Mononuclear cell (primary cell): ENCODE data around the gene LPP. TPM values are rescaled to one million over a fixed set of nuclear protein-coding genes. Genes with fewer than 3 reads are reported as not detected.

Experiments used
- H3K27me3 ChIP-seq: 2 replicates; pipeline ENCODE4 v1.6.0; 2011; ENCODE audit warnings: low read length, control low read depth; ENCODE audit not compliant: insufficient read depth
- H3K4me1 ChIP-seq: 2 replicates; pipeline ENCODE4 v1.5.1; 2011; ENCODE audit warnings: mild to moderate bottlenecking, low read length, control low read depth; ENCODE audit not compliant: insufficient read depth
- H3K4me3 ChIP-seq: 2 replicates; pipeline ENCODE4 v1.5.1; 2011; ENCODE audit warnings: mild to moderate bottlenecking, low read length, moderate library complexity
- H3K9me3 ChIP-seq: 2 replicates; pipeline ENCODE4 v1.5.1; 2011; ENCODE audit warnings: low read depth, mild to moderate bottlenecking, control low read depth, low read length
- total RNA-seq: library from RNA; depleted of rRNA; stranded (reverse); fragments of >200 nt; gene quantifications from one replicate; pipeline ENCODE4 v1.2.3, GENCODE V29; 2012

LPP gene
- total RNA-seq, 1 donor, result 32.5 TPM

DNA sequence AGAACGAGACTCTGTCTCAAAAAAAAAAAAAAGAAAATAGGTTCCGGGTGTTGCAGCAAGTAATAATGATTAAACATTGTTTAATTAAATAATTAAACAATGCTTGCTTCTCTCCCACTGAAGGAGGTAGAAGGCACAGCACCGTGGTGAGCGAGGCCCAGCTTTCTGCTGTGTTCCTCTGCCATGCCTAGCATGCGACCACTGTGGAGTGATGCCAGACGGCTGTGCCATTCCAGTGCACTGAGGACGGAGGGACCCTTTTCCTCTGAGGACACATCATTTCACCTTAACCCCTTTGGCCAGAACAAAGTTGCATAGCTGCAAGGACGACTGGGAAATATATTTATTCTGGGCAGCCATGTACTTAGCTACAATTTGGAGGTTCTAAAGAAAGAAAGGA, 695.0 kb downstream of the LPP start:
- no peaks in the 10 kb centered on the region for H3K27me3 ChIP-seq
- no peak overlapping the region for H3K4me3 ChIP-seq
- no peaks in the 10 kb centered on the region for H3K9me3 ChIP-seq
- peaks cover 6% of the 10 kb centered on the region for H3K4me1 ChIP-seq

DNA sequence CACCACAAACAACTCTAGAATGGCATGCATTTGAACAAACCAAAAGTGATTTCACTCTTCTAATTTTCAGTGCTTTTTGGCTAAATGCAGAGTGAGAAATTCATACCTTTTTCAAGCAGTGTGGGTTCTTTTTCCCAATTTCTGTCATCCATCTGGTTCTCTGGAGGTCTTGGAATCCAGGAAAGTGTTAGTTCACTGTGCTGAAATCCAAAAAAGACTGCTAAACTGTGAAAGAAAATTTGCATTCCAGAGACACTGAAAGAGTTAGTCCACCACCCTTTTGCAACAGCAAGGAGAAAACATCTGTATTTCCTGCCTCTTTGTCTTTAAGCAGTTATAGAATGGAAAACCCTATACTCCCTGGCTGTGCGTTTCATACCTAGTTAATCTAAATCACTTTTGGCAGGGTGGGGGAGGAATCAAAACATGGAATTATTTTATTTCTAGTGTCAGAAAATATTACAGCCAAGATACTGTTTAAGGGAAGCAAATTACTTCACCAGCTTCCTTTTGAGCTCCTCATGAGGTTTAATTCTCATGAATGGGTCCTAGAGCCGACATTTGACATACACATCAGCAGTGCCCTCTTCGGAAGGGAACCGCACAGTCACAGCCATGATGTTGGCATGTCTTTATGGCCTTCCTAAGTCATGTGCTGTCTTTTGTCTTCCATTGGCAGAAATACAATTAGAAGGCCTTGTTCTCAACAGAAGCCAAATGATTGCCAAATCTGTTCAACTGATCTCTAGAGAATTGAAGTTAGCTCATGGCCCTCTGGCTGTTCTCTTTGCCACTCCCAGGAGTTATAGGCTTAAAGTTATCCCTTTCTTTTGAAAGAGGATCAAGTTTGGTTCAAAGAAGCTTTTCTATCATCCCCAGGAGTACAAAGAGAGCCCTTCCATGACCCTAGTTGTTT, 700.2 kb downstream of the LPP start:
- no peaks in the 10 kb centered on the region for H3K9me3 ChIP-seq
- H3K4me1 ChIP-seq, result no peaks in the 10 kb centered on the region
- no peak overlapping the region for H3K4me3 ChIP-seq
- H3K27me3 ChIP-seq, result no peaks in the 10 kb centered on the region

DNA sequence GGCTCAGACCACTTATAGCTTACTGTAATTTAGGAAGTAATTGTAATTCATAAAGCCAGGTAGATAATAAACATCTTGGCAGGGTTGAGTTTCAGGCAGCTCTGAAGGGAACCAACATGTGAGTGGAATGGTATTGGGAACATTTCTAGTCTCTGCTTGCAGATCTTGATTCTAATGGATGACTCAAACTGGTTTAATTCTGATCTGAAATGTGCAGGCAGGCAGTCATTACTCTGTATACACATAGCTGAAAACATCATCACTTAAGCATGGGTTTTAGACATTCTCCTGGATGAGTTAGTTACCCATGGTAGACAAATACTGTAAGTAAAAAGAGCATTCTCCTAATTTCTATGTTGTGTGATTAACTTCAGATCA, 700.8 kb downstream of the LPP start:
- H3K9me3 ChIP-seq, result no peaks in the 10 kb centered on the region
- H3K27me3 ChIP-seq, result no peaks in the 10 kb centered on the region
- H3K4me3 ChIP-seq, result no peak overlapping the region
- no peaks in the 10 kb centered on the region for H3K4me1 ChIP-seq

DNA sequence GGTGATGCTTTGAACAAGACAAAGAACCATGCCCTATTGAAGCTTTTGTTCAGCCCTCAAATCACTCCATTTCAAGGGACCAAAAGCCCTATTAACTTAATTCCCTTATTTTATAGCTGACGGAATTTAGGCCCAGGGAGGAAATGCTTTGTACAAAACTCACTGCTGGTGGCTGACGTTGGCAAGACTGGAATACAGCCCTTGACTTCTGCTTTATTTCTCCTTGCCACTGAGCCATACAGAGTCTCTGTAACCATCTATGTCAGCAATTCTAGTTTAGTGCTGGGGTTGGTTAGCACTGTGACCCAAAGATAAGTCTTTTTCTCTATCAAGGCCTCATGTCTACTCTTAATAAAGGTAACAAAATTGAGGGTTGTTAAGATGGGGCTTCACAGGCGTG, 701.7 kb downstream of the LPP start:
- no peaks in the 10 kb centered on the region for H3K27me3 ChIP-seq
- H3K4me1 ChIP-seq, result no peaks in the 10 kb centered on the region
- H3K4me3 ChIP-seq, result no peak overlapping the region
- H3K9me3 ChIP-seq, result no peaks in the 10 kb centered on the region

GRCh38 chr3:188860147-188860546, 706.2 kb downstream of the LPP start:
- H3K4me3 ChIP-seq, result no peak overlapping the region
- H3K27me3 ChIP-seq, result no peaks in the 10 kb centered on the region
- H3K9me3 ChIP-seq, result no peaks in the 10 kb centered on the region
- no peaks in the 10 kb centered on the region for H3K4me1 ChIP-seq

DNA sequence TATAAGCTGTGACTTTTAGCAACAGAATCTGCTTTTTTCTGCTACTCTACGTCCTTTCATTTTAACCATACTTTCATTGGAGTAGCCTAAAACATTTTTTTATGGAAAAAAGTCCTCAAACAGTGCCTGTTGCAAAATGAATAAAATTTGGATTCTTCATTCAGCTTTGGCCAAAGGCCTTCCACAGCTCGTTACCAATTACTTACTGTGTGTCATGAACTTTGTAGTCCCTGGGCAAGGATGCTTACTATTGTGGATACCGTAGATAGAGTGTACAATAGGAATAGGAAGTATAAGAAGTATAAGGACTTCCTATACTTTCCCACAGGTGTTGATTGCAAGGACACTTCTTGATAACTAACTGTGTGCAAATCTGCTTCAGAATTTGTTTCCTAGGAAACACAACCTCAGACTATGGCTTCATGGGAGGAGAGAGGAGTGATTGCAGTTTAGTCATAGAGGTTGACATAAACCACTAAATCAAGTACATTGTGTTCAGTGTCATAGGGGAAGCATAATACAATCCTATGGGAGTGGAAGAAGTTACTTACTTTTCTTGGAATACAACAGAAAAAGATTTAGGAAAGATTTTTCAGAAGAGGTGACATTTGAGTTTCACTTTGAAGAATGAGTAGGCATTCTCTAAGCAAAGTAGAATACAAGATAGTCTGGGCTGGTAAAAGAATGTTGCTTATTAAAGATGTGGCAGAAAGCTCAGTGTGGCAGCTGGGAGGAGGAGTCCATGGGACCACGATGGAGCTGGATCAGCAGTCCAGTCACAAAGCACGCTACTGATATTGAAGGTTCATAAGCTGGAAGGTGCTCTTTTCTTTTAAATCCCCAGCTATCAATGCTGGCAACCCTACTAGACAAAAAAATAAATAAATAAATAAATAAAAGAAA, 708.1 kb downstream of the LPP start:
- H3K4me3 ChIP-seq, result no peak overlapping the region
- H3K9me3 ChIP-seq, result no peaks in the 10 kb centered on the region
- H3K4me1 ChIP-seq, result no peaks in the 10 kb centered on the region
- no peaks in the 10 kb centered on the region for H3K27me3 ChIP-seq

GRCh38 chr3:188863999-188864406, 710.0 kb downstream of the LPP start:
- H3K9me3 ChIP-seq, result no peaks in the 10 kb centered on the region
- no peaks in the 10 kb centered on the region for H3K27me3 ChIP-seq
- no peaks in the 10 kb centered on the region for H3K4me1 ChIP-seq
- no peak overlapping the region for H3K4me3 ChIP-seq

DNA sequence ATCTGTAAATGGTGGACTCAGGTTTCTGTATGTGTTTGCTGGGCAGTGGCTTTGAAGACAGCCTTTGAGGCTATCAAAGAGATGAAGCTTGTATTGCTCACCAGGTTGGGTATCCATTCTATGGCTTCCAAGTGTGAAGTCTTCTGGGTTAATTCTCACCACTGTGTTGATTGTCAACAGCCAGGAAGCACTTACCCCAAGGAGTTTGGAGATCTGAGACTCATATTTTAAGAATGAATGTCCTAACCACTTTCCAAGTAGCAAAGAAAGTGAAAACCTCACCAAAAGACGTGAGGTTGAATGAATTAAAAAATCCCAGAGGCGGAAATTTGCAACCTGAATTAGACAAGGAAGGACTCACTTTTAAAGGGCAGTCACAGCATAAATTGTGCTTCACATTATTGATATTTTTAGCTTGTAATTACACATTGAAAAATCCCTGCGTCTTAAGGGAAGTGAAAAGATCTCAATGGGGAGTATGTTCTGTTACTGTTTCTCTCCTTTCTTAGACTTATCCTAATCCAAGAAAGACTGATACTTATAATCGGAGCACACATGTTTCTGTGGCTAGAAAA, 713.8 kb downstream of the LPP start:
- Histone ChIP-seq H3K27me3 (no peaks in the 10 kb centered on the region), H3K4me3 (no peak overlapping the region), H3K9me3 (no peaks in the 10 kb centered on the region), H3K4me1 (no peaks in the 10 kb centered on the region)

DNA sequence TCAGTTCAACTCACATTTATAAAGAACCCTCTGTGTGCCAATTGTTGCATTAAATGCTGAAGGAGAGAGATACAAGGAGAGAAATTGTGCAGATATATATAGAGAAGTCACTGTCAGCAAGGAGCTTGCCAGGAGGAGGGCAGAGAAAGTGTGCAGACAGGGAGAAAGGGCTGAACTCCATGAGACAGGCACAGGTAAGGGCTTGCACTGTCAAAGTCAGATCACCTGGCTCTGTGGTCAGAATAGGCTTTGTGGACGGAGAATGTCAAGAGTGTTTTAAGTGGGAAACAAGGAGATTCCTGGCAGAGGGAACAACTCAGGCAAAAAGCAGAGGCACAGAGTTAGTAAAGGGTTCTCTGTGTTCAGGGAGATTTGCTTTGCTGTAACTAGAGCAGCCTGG, 714.8 kb downstream of the LPP start:
- H3K27me3 ChIP-seq, result no peaks in the 10 kb centered on the region
- no peaks in the 10 kb centered on the region for H3K9me3 ChIP-seq
- no peaks in the 10 kb centered on the region for H3K4me1 ChIP-seq
- no peak overlapping the region for H3K4me3 ChIP-seq

DNA sequence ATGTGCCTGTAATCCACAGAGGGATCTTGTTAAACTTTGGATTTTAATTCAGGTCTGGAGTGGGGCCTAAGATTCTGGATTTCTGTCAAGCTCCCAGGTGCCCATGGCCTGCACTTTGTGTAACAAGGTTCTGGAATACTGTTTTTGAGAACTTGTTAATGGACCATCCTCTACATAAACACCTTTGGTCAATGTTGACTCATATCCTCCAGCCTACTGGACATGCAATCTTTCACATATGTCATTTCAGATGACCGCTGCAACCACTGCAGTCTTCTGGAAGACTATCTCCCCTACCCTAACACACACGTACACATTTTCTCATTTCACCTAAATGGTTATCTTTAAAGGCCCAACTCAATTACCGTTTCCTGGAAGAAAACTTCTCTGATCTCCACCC, 715.7 kb downstream of the LPP start:
- H3K4me1 ChIP-seq, result no peaks in the 10 kb centered on the region
- no peaks in the 10 kb centered on the region for H3K9me3 ChIP-seq
- H3K4me3 ChIP-seq, result no peak overlapping the region
- no peaks in the 10 kb centered on the region for H3K27me3 ChIP-seq

- H3K4me3 ChIP-seq, result no peak overlapping the region
- no peaks in the 10 kb centered on the region for H3K27me3 ChIP-seq
- no peaks in the 10 kb centered on the region for H3K9me3 ChIP-seq
- H3K4me1 ChIP-seq, result no peaks in the 10 kb centered on the region
Observed at GRCh38 chr3:188870431-188870830, 716.5 kb downstream of the LPP start.

DNA sequence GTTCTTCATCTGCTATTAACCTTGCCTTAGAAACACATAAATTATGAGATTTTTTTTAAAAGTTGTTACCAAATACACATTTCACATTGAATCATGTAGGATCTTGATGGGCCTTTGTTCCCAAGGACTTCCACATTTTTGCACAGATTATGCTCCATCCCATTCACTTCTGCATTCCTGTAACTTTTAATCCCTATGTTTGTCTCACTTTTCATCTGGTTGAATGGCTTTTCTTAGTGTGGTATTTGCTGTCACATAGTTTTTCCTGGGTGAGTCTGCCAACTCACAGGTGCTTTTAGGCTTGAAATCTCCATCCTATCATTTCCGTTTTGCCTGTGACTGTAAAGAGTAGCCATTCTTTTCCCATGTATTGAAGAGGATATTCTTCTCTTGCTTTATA, 720.6 kb downstream of the LPP start:
- Histone ChIP-seq H3K4me1 (no peaks in the 10 kb centered on the region), H3K4me3 (no peak overlapping the region), H3K9me3 (no peaks in the 10 kb centered on the region), H3K27me3 (no peaks in the 10 kb centered on the region)

GRCh38 chr3:188875413-188875812, 721.5 kb downstream of the LPP start:
- Histone ChIP-seq H3K27me3 (no peaks in the 10 kb centered on the region), H3K9me3 (no peaks in the 10 kb centered on the region), H3K4me1 (no peaks in the 10 kb centered on the region), H3K4me3 (no peak overlapping the region)

GRCh38 chr3:188876370-188876769, 722.4 kb downstream of the LPP start:
- Histone ChIP-seq H3K9me3 (no peaks in the 10 kb centered on the region), H3K4me3 (no peak overlapping the region), H3K4me1 (no peaks in the 10 kb centered on the region), H3K27me3 (no peaks in the 10 kb centered on the region)

DNA sequence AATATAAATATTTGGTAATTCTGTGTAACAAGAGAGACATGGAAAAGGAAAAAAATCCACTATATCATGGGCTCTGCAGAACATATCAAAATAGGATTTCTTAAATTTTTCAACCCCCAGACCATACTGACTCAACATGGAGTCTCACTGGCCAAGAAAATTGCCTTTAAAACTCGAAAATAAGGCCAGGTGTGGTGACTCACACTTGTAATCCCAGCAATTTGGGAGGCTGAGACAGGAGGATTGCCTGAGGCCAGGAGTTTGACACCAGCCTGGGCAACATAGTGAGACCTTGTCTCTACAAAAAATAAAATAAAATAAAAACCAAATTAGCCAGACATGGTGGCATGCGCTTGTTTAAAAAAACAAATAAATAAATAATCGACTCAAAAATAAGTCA, 723.4 kb downstream of the LPP start:
- Histone ChIP-seq H3K9me3 (no peaks in the 10 kb centered on the region), H3K4me3 (no peak overlapping the region), H3K27me3 (no peaks in the 10 kb centered on the region), H3K4me1 (no peaks in the 10 kb centered on the region)
